OCI-M2 (cell line): ENCODE results near the gene CD1B.
"Not testable (repeated sequence)": the region's sequence is repeated elsewhere in the genome, so short reads cannot be mapped to it uniquely, and the experiment has no call there.

Experiments
- DNase-seq: peaks from one replicate; lab custom pipeline; 2025; ENCODE audit not compliant: unreplicated experiment; lab: John Stamatoyannopoulos, UW

The CD1B gene

GRCh38 chr1:158331481-158332150 is at the start of gene CD1B:
CD1B (minus strand) TSS chr1:158331531; CDS start chr1:158331423, 108 bp downstream.
- no peak for DNase-seq

GRCh38 chr1:158374860-158375259 is 43.5 kb upstream of the CD1B start:
- DNase-seq: no peak

- not testable (repeated sequence) for DNase-seq
Observed at GRCh38 chr1:158374101-158374500, 42.8 kb upstream of the CD1B start.

- DNase-seq: no peak
Observed at GRCh38 chr1:158371188-158371953, 40.0 kb upstream of the CD1B start.

- DNase-seq: no peak
Observed at GRCh38 chr1:158366783-158367182, 35.5 kb upstream of the CD1B start.

GRCh38 chr1:158362941-158363340 is 31.6 kb upstream of the CD1B start:
- DNase-seq: no peak

GRCh38 chr1:158362482-158362881 is 31.2 kb upstream of the CD1B start:
- no peak for DNase-seq

- no peak for DNase-seq
Observed at GRCh38 chr1:158357441-158357840, 26.1 kb upstream of the CD1B start.

GRCh38 chr1:158356616-158357015 is 25.3 kb upstream of the CD1B start:
- no peak for DNase-seq

- no peak for DNase-seq
Observed at GRCh38 chr1:158355773-158356285, 24.5 kb upstream of the CD1B start.

- DNase-seq: no peak
Observed at GRCh38 chr1:158354255-158354654, 22.9 kb upstream of the CD1B start.

- no peak for DNase-seq
Observed at GRCh38 chr1:158353303-158354075, 22.2 kb upstream of the CD1B start, which contains the start of gene CD1E. CD1E (plus strand) TSS chr1:158353894; CDS start chr1:158353989, 95 bp downstream.

- not testable (repeated sequence) for DNase-seq
Observed at GRCh38 chr1:158348946-158349345, 17.6 kb upstream of the CD1B start.

- not testable (repeated sequence) for DNase-seq
Observed at GRCh38 chr1:158336413-158336812, 5.1 kb upstream of the CD1B start.

- DNase-seq: no peak
Observed at GRCh38 chr1:158335213-158335532, 3.8 kb upstream of the CD1B start.

GRCh38 chr1:158334526-158335212 is 3.3 kb upstream of the CD1B start:
- no peak for DNase-seq

GRCh38 chr1:158333405-158334155 is 2.2 kb upstream of the CD1B start:
- DNase-seq: no peak

- DNase-seq: no peak
Observed at GRCh38 chr1:158331106-158331425, 265 bp downstream of the CD1B start.

- no peak for DNase-seq
Observed at GRCh38 chr1:158330391-158331105, 783 bp downstream of the CD1B start.

GRCh38 chr1:158329733-158330132 is 1.6 kb downstream of the CD1B start:
- DNase-seq: no peak
